Measurements from ENCODE around the gene ABCB6.
A peak's percentile ranks its signal among the peaks of the same experiment; 100 is the strongest.

Gene ABCB6

DNA sequence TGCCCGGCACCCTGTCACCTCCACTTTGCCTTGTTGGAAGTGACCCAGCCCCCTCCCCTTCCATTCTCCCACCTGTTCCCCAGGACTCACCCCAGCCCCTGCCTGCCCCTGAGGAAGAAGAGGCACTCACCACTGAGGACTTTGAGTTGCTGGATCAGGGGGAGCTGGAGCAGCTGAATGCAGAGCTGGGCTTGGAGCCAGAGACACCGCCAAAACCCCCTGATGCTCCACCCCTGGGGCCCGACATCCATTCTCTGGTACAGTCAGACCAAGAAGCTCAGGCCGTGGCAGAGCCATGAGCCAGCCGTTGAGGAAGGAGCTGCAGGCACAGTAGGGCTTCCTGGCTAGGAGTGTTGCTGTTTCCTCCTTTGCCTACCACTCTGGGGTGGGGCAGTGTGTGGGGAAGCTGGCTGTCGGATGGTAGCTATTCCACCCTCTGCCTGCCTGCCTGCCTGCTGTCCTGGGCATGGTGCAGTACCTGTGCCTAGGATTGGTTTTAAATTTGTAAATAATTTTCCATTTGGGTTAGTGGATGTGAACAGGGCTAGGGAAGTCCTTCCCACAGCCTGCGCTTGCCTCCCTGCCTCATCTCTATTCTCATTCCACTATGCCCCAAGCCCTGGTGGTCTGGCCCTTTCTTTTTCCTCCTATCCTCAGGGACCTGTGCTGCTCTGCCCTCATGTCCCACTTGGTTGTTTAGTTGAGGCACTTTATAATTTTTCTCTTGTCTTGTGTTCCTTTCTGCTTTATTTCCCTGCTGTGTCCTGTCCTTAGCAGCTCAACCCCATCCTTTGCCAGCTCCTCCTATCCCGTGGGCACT lies 36.2 kb downstream of the ABCB6 start:
- peaks cover 44 to 45% of the 10 kb centered on the region in 2 donors for H3K36me3 ChIP-seq (ENCODE audit: control insufficient read depth in 2 of 2, insufficient read depth in 2 of 2, low read length in 2 of 2)
- H3K4me3 ChIP-seq (ENCODE audit: low read length in 2 of 2), result no peak overlapping the region
- no peaks in the 10 kb centered on the region for H3K9me3 ChIP-seq (ENCODE audit: control insufficient read depth in 2 of 2, low read length in 2 of 2)
- peaks cover 25% of the 10 kb centered on the region for H3K4me1 ChIP-seq (ENCODE audit: control insufficient read depth, insufficient read depth, low read length)
- H3K27me3 ChIP-seq (ENCODE audit: control insufficient read depth in 1 of 2, insufficient read depth in 2 of 2, low read length in 2 of 2), result no peaks in the 10 kb centered on the region
- no peak overlapping the region for H3K27ac ChIP-seq (ENCODE audit: low read length)
- no peak overlapping the region for H3K9ac ChIP-seq (ENCODE audit: low read length in 2 of 2)

DNA sequence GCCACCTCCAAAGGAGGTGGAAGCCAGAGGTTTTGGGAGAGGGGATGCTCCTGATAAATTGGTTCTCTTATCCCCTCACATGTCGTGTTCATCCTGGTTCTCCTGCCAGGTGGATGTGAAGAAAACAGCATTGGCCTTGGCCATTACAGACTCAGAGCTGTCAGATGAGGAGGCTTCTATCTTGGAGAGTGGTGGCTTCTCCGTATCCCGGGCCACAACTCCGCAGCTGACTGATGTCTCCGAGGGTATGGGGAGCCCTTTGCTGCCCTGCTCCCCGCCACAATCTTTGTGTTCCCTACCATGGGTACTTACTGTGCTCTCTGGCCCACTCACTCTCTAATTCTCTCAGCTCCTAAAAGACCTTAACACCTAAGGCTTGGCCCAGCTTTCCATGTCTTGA lies 37.2 kb downstream of the ABCB6 start:
- Histone ChIP-seq H3K9ac (ENCODE audit: low read length in 2 of 2) (no peak overlapping the region), H3K36me3 (ENCODE audit: control insufficient read depth in 2 of 2, insufficient read depth in 2 of 2, low read length in 2 of 2) (peaks cover 44 to 45% of the 10 kb centered on the region in 2 donors), H3K4me1 (ENCODE audit: control insufficient read depth, insufficient read depth, low read length) (peaks cover 32% of the 10 kb centered on the region), H3K4me3 (ENCODE audit: low read length in 2 of 2) (no peak overlapping the region), H3K27ac (ENCODE audit: low read length) (no peak overlapping the region), H3K9me3 (ENCODE audit: control insufficient read depth in 2 of 2, low read length in 2 of 2) (no peaks in the 10 kb centered on the region), H3K27me3 (ENCODE audit: control insufficient read depth in 1 of 2, insufficient read depth in 2 of 2, low read length in 2 of 2) (no peaks in the 10 kb centered on the region)

DNA sequence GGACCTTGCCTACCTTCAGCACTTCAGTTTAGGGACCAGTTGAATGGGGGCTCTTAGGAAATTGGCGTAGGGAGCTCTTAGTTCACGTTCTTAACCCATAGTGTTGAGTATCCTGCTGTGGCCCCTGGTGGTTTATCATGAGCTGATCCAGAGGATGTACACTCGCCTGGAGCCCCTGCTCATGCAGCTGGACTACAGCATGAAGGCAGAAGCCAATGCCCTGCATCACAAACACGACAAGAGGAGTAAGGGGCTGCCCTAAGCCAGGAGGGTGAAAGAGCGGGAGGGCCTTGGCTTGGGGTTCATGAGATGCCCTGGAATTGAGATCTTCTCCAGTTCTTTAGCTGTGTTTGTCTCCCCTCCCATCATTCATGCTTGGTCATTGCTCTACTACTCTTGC lies 37.8 kb downstream of the ABCB6 start:
- H3K9me3 ChIP-seq (ENCODE audit: control insufficient read depth in 2 of 2, low read length in 2 of 2), result no peaks in the 10 kb centered on the region
- H3K27me3 ChIP-seq (ENCODE audit: control insufficient read depth in 1 of 2, insufficient read depth in 2 of 2, low read length in 2 of 2), result no peaks in the 10 kb centered on the region
- no peak overlapping the region for H3K27ac ChIP-seq (ENCODE audit: low read length)
- peaks cover 38% of the 10 kb centered on the region for H3K4me1 ChIP-seq (ENCODE audit: control insufficient read depth, insufficient read depth, low read length)
- no peak overlapping the region for H3K4me3 ChIP-seq (ENCODE audit: low read length in 2 of 2)
- no peak overlapping the region for H3K9ac ChIP-seq (ENCODE audit: low read length in 2 of 2)
- peaks cover 44 to 45% of the 10 kb centered on the region in 2 donors for H3K36me3 ChIP-seq (ENCODE audit: control insufficient read depth in 2 of 2, insufficient read depth in 2 of 2, low read length in 2 of 2)

DNA sequence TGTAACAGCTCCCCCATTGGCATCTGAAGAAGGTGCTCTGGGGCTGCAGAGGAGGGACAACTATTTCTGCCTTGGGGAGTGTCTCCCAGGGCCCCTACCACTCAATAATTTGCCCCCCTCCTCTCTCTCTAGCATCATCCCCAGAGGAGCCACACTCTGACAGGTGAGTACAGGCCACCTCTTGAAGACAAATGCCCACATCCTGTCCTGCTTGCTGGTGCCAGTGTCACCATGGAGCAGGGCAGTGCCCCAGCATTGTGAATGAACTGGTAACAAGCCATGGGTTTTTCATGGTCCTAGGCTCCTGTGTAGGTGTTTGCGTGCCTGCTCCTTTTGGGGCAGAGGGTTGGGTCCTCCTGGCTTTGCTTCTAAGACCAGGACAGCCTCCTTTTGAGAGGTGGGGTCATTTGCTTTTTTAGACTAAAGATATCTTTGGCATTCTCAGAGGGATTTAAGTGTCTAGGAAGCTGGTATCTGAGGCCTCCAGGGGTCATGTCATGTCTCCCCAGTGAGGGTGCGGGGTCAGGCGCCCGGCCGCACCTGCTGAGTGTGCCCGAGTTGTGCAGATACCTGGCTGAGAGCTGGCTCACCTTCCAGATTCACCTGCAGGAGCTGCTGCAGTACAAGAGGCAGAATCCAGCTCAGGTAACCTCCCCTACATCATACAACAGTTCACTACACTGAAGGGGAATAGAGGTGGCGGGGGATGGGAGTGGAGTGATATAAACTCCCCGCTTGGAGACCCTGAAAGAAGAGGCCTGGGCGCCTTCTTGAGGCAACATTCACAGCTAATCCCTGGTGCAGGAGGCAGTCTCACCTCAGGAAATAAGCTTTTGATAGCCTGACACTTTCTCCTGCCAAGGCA lies 38.9 kb downstream of the ABCB6 start:
- Histone ChIP-seq H3K36me3 (ENCODE audit: control insufficient read depth in 2 of 2, insufficient read depth in 2 of 2, low read length in 2 of 2) (peaks cover 45 to 46% of the 10 kb centered on the region in 2 donors), H3K4me3 (ENCODE audit: low read length in 2 of 2) (peak overlapping the region in 1 of 2 donors; percentile 93), H3K27ac (ENCODE audit: low read length) (no peak overlapping the region)

DNA sequence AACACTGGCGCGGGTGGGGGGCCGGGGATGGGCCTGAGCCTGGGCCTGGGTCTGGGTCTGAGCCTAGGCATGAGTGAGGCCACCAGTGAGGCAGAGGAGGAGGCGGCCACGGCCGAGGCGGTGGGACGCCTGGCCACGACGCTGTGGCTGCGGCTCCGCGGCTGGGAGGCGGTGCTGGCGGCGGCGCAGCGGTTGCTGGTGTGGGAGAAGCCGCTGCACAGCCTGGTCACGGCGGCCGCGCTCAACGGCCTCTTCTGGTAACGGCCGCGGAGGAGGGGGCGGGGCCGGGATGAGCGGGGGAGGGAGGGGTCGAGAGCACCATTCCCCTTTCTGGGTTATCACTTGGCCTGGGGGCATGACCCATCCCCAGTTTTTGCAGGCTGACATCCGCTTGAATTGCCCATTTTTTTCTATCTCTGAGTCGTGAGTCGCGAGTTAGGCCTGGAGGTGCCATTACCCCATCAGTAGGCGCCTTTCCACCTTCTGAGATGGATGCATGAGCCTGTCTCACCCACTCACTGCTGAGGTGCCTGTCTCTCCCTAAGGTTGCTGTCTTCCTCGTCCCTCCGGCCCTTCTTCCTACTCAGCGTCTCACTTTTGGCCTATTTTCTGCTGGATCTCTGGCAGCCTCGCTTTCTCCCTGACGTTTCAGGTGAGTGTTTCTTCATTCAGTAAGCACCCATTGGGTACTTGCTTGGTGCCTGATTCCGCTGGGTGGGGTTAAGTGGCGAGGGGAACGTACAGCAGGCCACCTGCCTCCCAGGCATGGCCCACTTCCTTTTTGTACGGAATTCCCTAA lies 40.2 kb downstream of the ABCB6 start:
- Histone ChIP-seq H3K9me3 (ENCODE audit: control insufficient read depth in 2 of 2, low read length in 2 of 2) (no peaks in the 10 kb centered on the region), H3K27me3 (ENCODE audit: control insufficient read depth in 1 of 2, insufficient read depth in 2 of 2, low read length in 2 of 2) (no peaks in the 10 kb centered on the region), H3K27ac (ENCODE audit: low read length) (peak overlapping the region; percentile 99), H3K4me3 (ENCODE audit: low read length in 2 of 2) (peak overlapping the region; percentile 67 to 93), H3K36me3 (ENCODE audit: control insufficient read depth in 2 of 2, insufficient read depth in 2 of 2, low read length in 2 of 2) (peaks cover 51% of the 10 kb centered on the region in 2 donors), H3K9ac (ENCODE audit: low read length in 2 of 2) (peak overlapping the region; percentile 82 to 99), H3K4me1 (ENCODE audit: control insufficient read depth, insufficient read depth, low read length) (peaks cover 50% of the 10 kb centered on the region)

More for the DNA sequence above, 38.9 kb downstream of the ABCB6 start:
- Histone ChIP-seq H3K27me3 (ENCODE audit: control insufficient read depth in 1 of 2, insufficient read depth in 2 of 2, low read length in 2 of 2) (no peaks in the 10 kb centered on the region), H3K4me1 (ENCODE audit: control insufficient read depth, insufficient read depth, low read length) (peaks cover 46% of the 10 kb centered on the region), H3K9me3 (ENCODE audit: control insufficient read depth in 2 of 2, low read length in 2 of 2) (no peaks in the 10 kb centered on the region), H3K9ac (ENCODE audit: low read length in 2 of 2) (peak overlapping the region in 1 of 2 donors; percentile 82)

DNA sequence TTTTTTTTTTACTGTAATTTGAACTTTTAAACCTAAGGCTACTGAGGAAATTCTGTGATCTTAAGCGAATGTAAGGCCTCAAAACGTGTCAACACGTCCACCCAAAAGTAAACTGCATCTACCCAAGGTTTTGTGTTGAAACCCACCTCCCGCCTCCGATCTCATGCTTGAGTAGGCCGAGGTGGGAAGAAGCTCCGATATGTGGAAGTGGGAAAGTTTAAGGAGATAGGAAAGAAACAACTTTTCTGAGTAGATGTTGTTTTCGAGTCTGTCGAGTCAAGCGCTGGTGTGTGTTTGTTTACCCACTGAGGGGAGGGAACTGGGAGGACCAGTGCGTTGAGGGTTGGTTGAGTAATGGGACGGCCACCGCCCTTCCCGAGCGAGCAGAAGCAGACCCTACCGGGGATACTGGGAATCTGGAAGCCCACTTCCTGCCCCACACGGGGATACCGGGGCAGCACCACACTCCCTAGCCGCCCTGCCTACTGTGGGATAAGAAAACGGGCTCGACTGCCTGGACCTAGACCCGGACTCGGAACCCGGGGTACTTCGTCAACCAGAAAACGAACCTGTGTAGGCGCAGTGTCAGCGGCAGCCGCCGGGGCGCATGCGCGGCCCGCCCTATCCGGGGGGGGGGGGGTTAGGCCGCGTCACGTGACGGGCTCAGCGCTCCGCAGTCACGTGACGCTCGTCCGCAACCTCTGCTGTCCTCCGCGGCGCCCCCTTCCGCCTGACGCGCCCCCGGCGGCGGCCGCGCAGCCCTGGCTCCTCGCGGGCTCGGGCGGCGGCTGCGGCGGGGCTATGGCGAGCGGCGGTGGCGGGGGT lies 41.0 kb downstream of the ABCB6 start, which contains the start of gene RETREG2:
TSS of gene RETREG2 (plus strand) at position 724 of the 825 bp plus-strand sequence. CDS start at position 802, 78 bp downstream.
- Histone ChIP-seq H3K27ac (ENCODE audit: low read length) (peak within 1 kb of the TSS; percentile 99), H3K4me3 (ENCODE audit: low read length in 2 of 2) (peak within 1 kb of the TSS; percentile 88 to 93), H3K27me3 (ENCODE audit: control insufficient read depth in 1 of 2, insufficient read depth in 2 of 2, low read length in 2 of 2) (no peaks in the 10 kb centered on the region), H3K9ac (ENCODE audit: low read length in 2 of 2) (peak within 1 kb of the TSS; percentile 99), H3K4me1 (ENCODE audit: control insufficient read depth, insufficient read depth, low read length) (peaks cover 50% of the 10 kb centered on the region), H3K9me3 (ENCODE audit: control insufficient read depth in 2 of 2, low read length in 2 of 2) (no peaks in the 10 kb centered on the region), H3K36me3 (ENCODE audit: control insufficient read depth in 2 of 2, insufficient read depth in 2 of 2, low read length in 2 of 2) (peaks cover 47 to 51% of the 10 kb centered on the region in 2 donors)

DNA sequence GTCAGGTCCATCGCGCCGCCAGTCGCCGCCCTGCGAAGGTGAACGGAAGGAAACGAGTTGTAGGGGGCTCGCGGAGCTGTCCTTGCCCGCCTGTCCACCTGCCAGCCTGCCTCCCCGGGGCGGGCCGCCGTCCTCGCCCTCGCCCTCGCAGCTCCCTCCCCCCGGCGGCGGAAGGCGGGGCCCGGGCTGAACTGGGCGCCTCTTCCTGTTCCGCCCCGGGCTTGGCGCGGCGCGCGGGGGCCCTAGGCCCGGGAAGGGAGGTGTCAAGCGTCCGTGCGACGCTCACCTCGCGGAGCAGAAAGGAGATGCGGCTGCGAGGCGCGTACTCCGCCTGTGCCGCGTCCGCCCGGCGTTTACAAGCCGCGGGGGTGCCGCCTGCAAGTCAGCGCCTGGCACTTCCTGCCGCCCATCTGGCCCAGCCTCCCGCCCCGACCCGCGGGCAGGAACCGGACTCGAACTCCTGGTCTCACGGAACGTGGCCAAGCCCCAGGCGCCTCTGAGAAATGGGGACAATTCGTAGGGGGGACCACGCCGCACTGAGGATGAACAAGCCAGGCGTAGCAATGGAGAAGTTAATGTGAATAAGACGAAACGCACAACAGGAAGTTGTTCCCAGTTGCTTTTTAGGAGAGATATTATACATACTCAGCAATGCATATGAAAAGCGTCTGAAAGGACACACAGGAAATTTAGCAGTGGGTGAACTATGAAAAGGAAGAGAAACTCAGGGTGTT lies 41.8 kb downstream of the ABCB6 start, which contains the start of gene CNPPD1:
TSS of gene CNPPD1 (minus strand) at position 108 of the 734 bp plus-strand sequence. CDS start at position 11, 97 bp downstream.
- Histone ChIP-seq H3K27ac (ENCODE audit: low read length) (peak within 1 kb of the TSS; percentile 99), H3K36me3 (ENCODE audit: control insufficient read depth in 2 of 2, insufficient read depth in 2 of 2, low read length in 2 of 2) (peaks cover 40 to 48% of the 10 kb centered on the region in 2 donors), H3K27me3 (ENCODE audit: control insufficient read depth in 1 of 2, insufficient read depth in 2 of 2, low read length in 2 of 2) (no peaks in the 10 kb centered on the region), H3K4me3 (ENCODE audit: low read length in 2 of 2) (peak within 1 kb of the TSS; percentile 88 to 93), H3K9me3 (ENCODE audit: control insufficient read depth in 2 of 2, low read length in 2 of 2) (no peaks in the 10 kb centered on the region), H3K9ac (ENCODE audit: low read length in 2 of 2) (peak within 1 kb of the TSS; percentile 99), H3K4me1 (ENCODE audit: control insufficient read depth, insufficient read depth, low read length) (peaks cover 50% of the 10 kb centered on the region)

DNA sequence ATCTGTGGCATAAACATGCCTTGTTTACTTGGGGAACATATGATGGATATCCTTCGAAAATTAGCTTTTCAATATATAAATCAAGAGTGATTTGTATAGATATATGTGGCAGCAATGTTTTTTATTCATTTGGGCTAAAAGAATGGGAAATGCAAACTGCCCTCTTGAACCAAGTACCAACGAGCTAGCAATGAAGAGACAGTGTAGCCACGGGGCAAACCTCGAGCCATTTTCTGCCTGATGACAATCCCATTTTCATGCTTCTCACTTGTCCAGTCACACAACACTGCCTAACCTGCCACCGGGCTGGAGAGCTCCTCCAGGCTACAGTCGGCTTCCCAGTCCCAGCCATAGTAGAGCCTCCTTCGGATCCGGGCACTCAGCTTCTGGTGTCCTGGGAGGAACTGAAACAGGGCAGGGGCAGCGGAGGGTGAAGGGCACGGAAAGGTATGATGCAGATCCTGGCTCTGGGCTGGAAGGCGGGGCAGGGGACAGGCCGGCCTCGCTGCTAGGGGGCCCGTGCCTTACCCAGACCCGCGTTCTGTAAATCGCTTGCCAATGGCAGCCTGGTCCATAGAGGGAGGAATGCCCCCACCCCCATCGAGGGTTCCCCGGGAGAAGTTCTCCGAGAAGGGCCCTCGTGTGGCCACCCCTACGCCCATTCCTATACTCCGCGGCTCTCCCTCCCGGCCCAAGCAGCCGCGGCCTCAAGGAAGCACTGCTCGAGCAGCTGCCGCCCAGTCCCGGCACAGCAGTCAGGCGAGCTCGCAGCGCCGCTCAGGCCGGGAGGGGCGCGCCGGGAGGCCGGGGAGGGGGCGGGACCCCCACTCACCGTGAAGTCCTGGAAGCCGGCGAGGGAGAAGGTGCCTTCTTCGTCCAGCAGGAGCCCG lies 42.6 kb downstream of the ABCB6 start:
- peaks cover 32 to 41% of the 10 kb centered on the region in 2 donors for H3K36me3 ChIP-seq (ENCODE audit: control insufficient read depth in 2 of 2, insufficient read depth in 2 of 2, low read length in 2 of 2)
- H3K4me1 ChIP-seq (ENCODE audit: control insufficient read depth, insufficient read depth, low read length), result peaks cover 53% of the 10 kb centered on the region
- H3K9ac ChIP-seq (ENCODE audit: low read length in 2 of 2), result peak overlapping the region; percentile 99

More for the DNA sequence above, 42.6 kb downstream of the ABCB6 start:
- Histone ChIP-seq H3K27me3 (ENCODE audit: control insufficient read depth in 1 of 2, insufficient read depth in 2 of 2, low read length in 2 of 2) (no peaks in the 10 kb centered on the region), H3K4me3 (ENCODE audit: low read length in 2 of 2) (peak overlapping the region; percentile 88 to 93), H3K9me3 (ENCODE audit: control insufficient read depth in 2 of 2, low read length in 2 of 2) (no peaks in the 10 kb centered on the region), H3K27ac (ENCODE audit: low read length) (peak overlapping the region; percentile 99)
